Mammary epithelial cell (primary cell): ENCODE measurements around the gene NUDT2.

ENCODE experiments used
- EZH2 ChIP-seq: IDR thresholded peaks from 2 replicates; pipeline ENCODE4 v1.6.1; 2012; ENCODE audit warnings: low read length, inconsistent platforms, borderline replicate concordance
- TF ChIP-seq, protein P1 (sequence below), 2 donors: IDR thresholded peaks in 1 of 2; conservative IDR thresholded peaks in 1 of 2; 2 replicates each; pipeline ENCODE4 v1.5.1; 2011 to 2012; ENCODE audit warnings: inconsistent platforms in 2 of 2, low read length in 2 of 2, mild to moderate bottlenecking in 2 of 2, control low read depth in 1 of 2, low read depth in 1 of 2; ENCODE audit not compliant: insufficient read depth in 1 of 2; ENCODE audit errors: extremely low read depth in 1 of 2

DNA sequence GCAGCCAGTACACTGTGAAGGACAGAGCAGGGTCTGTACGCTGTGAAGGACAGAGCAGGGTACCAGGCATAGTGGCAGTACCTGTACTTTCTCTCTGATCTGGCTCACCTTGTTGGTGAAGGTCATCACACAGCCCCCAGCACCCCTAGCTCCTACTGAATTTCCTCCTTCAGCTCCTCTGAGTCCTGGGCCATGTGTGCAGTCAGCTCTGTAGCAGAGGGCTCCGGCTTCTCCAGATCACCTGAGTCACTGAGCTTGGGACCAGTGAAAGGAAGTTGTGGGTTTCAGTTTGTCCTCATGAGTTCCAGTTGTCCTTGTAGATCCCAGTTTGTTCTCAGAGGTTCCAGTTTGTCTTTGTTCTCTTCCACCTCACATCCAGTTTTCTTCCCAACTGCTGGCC lies 5.5 kb downstream of the NUDT2 start:
- TF ChIP-seq, protein P1, sequence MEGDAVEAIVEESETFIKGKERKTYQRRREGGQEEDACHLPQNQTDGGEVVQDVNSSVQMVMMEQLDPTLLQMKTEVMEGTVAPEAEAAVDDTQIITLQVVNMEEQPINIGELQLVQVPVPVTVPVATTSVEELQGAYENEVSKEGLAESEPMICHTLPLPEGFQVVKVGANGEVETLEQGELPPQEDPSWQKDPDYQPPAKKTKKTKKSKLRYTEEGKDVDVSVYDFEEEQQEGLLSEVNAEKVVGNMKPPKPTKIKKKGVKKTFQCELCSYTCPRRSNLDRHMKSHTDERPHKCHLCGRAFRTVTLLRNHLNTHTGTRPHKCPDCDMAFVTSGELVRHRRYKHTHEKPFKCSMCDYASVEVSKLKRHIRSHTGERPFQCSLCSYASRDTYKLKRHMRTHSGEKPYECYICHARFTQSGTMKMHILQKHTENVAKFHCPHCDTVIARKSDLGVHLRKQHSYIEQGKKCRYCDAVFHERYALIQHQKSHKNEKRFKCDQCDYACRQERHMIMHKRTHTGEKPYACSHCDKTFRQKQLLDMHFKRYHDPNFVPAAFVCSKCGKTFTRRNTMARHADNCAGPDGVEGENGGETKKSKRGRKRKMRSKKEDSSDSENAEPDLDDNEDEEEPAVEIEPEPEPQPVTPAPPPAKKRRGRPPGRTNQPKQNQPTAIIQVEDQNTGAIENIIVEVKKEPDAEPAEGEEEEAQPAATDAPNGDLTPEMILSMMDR (conservative IDR thresholded peaks at IDR 0.05 in 1 of 2, IDR thresholded peaks at IDR 0.05 in 1 of 2; ENCODE audit: extremely low read depth in 1 of 2, insufficient read depth in 1 of 2, low read depth in 1 of 2, low read length in 2 of 2) = no peak
- TF ChIP-seq EZH2 = no peak
